ENCODE results near the gene ADGRG1. TPM values are rescaled to one million over a fixed set of nuclear protein-coding genes. Genes with fewer than 3 reads are reported as not detected.
"Not testable (repeated sequence)": the region's sequence is repeated elsewhere in the genome, so short reads cannot be mapped to it uniquely, and the experiment has no call there.

The ADGRG1 gene
- polyA plus RNA-seq, 3 donors = 35.8 to 51.4 (median 38.6) TPM

- no peak overlapping the region for H3K27ac ChIP-seq (ENCODE audit: low read depth, low read length)
- 65 to 90% (median 72%) methylated on average over 12 of the region's 12 CpGs for WGBS, 3 donors
Measured at GRCh38 chr16:57669476-57670162, 41.2 kb downstream of the ADGRG1 start.

GRCh38 chr16:57670196-57670595 lies 41.8 kb downstream of the ADGRG1 start:
- WGBS, 3 donors = 30 to 75% (median 46%) methylated on average over 4 of the region's 4 CpGs
- no peak overlapping the region for H3K27ac ChIP-seq (ENCODE audit: low read depth, low read length)

DNA sequence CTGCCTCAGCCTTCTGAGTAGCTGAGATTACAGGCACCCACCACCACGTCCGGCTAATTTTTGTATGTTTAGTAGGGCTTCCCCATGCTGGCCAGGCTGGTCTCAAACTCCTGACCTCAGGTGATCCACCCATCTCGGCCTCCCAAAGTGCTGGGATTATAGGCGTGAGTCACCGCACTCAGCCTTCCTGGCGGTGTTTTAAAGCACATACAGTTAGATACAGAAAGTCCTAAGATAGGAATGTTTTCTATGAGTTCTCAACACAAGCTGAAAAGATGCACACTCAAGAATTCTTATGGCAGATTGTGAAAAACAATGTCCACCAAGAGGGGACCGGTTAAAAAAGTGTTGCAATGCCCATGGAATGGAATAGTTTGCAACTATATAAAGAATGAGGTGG lies 43.0 kb downstream of the ADGRG1 start:
- WGBS, 3 donors = 75 to 91% (median 79%) methylated on average over 7 of the region's 7 CpGs
- not testable (repeated sequence) for H3K27ac ChIP-seq (ENCODE audit: low read depth, low read length)

DNA sequence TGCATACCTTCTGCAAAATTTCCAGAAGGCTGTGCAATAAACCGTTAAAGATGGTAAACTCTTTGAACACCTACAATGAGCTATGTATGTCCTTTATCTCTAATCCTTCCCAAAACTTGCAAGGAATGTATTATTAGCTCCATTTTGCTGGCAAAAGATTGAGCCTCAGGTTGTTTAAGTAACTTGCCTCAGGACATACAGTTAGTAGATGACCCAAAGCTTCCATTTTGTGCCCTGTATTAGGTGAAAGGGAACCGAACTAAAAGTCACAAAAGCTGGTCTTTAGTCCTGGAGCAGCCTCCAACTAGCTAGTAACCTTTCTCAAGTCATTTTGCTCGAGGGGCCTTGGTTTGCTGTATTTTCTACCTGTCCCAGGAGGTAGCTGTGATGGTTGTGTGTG lies 44.0 kb downstream of the ADGRG1 start:
- H3K27ac ChIP-seq (ENCODE audit: low read depth, low read length) = no peak overlapping the region
- WGBS, 3 donors = 76 to 78% (median 76%) methylated on average over 3 of the region's 3 CpGs

GRCh38 chr16:57672824-57673223 lies 44.4 kb downstream of the ADGRG1 start:
- 88 to 94% (median 94%) methylated on average over 2 of the region's 2 CpGs for WGBS, 3 donors
- H3K27ac ChIP-seq (ENCODE audit: low read depth, low read length) = no peak overlapping the region

GRCh38 chr16:57675741-57676551 lies 47.5 kb downstream of the ADGRG1 start:
- WGBS, 3 donors = 32 to 74% (median 39%) methylated on average over 12 of the region's 12 CpGs
- no peak overlapping the region for H3K27ac ChIP-seq (ENCODE audit: low read depth, low read length)

GRCh38 chr16:57676553-57677085 lies 48.2 kb downstream of the ADGRG1 start:
- 75 to 80% (median 79%) methylated on average over 4 of the region's 4 CpGs for WGBS, 3 donors
- H3K27ac ChIP-seq (ENCODE audit: low read depth, low read length) = no peak overlapping the region

DNA sequence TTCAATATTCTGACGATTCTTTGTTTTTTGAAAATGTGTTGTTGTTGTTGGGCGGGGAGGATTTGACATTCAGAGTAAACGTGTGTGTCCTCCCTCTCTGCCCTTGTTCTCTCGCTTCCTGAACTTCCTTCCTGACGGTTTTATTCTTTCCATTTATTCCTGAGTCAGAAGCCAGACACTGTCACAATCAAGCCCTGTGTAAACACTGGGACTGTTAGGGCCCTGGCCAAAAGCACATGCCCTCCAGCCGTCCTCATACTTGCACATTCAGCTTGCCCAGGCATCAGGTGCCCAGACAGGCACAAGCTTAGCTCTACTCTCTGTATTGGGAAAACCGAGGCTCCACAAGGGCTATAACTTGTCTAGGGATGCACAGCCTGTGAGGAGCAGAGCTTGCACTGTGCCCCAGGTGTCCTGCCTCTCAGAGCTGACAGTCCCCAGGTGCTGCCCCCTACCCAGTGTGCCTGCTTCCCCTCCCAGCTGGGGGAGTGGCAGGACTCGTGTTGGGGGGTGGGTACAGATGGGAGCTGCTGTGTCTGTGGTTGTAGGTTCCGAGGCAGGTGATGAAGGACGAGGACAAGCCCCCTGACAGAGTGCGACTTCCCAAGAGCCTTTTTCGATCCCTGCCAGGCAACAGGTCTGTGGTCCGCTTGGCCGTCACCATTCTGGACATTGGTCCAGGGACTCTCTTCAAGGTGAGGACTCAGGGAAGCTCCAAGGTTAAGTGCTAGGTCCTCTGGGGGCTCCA lies 49.4 kb downstream of the ADGRG1 start:
- H3K27ac ChIP-seq (ENCODE audit: low read depth, low read length) = no peak overlapping the region
- WGBS, 3 donors = 49 to 66% (median 60%) methylated on average over 14 of the region's 14 CpGs

GRCh38 chr16:57679016-57679415 lies 50.6 kb downstream of the ADGRG1 start:
- 90 to 93% (median 91%) methylated on average over 11 to 12 of the region's 12 CpGs for WGBS, 3 donors
- no peak overlapping the region for H3K27ac ChIP-seq (ENCODE audit: low read depth, low read length)

GRCh38 chr16:57679767-57680482 lies 51.5 kb downstream of the ADGRG1 start:
- no peak overlapping the region for H3K27ac ChIP-seq (ENCODE audit: low read depth, low read length)
- WGBS, 3 donors = 60 to 90% (median 63%) methylated on average over 7 of the region's 7 CpGs

GRCh38 chr16:57680842-57681375 lies 52.5 kb downstream of the ADGRG1 start:
- H3K27ac ChIP-seq (ENCODE audit: low read depth, low read length) = no peak overlapping the region
- 53 to 86% (median 56%) methylated on average over 5 of the region's 5 CpGs for WGBS, 3 donors

DNA sequence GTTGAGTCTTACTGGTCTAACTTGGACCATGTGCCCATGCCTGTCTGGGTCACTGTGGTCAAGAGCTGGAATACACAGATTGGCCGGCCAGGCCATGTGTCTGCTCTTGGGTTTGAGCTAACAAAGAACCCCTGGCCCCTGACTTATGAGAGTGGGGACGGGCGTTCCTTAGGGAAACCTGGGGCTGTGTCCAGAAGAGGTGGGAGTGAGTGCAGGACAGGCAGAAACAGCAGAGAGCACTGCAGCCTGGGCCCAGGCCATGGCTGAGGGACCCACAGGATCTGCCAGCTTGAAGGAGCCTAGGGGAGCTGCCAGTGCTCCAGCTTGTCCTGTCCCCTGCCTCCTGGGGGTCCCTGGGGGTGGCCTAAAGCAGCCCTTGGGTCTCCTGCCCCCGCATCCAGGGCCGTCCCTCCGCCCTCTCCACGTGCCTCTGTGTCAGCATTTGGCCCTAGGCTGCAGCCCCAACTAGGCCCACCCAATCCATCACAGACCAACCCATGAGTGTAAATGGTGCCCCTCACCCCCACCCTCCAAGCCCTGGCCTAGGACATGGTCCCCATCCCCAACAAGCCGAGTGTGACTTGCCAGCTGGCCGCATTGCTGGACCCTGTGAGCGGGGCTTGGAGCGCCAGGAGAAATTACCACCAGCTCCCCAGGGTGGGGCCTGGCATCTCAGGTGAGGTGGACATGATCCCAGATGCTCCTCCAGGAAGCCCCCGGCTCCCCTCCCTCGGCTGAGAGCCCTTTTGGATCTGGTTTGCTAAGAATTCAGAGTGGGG lies 53.7 kb downstream of the ADGRG1 start:
- whole genome bisulfite sequencing, 3 donors = 89 to 95% (median 92%) methylated on average over 13 of the region's 13 CpGs

DNA sequence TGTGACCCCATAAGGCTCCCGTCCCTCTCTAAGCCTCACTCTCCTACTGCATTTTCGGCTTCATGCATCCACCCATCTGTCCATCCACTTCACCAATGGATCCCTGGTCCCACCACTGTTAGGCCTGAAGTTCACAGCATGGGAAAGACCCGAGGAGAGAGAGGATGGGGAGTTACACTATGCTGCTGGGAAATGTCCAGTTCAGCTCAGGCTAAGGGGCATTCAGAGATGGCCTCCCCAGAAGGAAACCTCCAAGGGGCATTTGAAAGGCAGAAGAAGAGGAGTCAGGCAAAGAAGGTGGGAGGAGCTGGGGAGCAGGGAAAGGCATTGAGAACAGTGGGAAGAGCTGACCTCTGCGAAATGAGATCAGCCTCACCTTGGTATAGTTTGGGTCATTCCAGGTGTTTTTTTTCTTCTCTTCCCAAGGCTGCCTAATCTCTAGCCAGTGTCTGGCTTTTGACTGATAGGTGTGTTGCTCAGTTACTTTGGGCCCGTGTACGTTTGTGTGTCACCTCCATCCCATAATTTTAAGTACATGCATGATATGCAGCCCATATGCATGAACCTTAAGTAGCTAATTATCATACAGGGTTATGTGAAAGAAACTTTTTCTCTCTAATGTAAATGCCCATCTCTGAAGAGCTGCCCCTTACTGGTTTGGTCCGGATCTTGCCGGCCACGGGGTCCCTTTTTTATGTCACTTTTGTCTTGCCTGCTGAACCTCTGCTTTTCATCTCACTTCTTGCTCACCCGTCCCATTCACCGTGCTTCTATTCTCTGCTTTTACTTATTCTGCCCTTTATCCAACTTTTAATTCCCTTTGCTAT lies 54.6 kb downstream of the ADGRG1 start:
- 78 to 90% (median 88%) methylated on average over 11 of the region's 11 CpGs for WGBS, 3 donors
- H3K27ac ChIP-seq (ENCODE audit: low read depth, low read length) = no peak overlapping the region

More for the DNA sequence above, 53.7 kb downstream of the ADGRG1 start:
- no peak overlapping the region for H3K27ac ChIP-seq (ENCODE audit: low read depth, low read length)

DNA sequence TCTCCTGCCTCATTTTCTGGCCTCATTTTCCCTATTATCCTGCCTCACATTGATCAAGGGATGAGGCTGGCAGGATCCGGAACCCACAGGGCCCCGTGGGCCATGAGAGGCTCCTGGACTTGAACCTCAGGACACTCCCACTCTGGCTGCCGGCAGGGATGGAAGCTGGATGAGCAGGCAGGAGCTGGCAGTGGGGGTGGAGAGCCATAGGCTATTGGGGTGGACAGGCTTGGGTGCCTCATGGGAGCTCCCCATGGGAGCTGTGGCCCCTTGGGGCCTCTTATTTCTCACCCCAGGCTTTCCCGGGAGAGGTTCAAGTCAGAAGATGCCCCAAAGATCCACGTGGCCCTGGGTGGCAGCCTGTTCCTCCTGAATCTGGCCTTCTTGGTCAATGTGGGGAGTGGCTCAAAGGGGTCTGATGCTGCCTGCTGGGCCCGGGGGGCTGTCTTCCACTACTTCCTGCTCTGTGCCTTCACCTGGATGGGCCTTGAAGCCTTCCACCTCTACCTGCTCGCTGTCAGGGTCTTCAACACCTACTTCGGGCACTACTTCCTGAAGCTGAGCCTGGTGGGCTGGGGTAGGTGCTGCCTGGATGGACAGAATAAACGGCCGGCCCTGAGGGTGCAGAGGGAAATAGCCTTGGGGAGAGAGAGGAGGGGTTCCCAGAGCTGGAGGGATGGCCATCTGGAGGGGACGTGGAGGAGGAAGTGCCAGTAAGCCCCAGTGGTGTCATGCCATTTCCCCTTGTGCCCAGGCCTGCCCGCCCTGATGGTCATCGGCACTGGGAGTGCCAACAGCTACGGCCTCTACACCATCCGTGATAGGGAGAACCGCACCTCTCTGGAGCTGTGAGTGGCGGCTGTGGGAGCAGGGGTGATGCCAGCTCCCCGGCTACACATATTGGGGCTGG lies 55.5 kb downstream of the ADGRG1 start:
- 78 to 89% (median 80%) methylated on average over 18 of the region's 18 CpGs for WGBS, 3 donors
- H3K27ac ChIP-seq (ENCODE audit: low read depth, low read length) = no peak overlapping the region

- no peak overlapping the region for H3K27ac ChIP-seq (ENCODE audit: low read depth, low read length)
- WGBS, 3 donors = 98% methylated on average over 8 of the region's 8 CpGs
Measured at GRCh38 chr16:57684626-57685358, 56.4 kb downstream of the ADGRG1 start.

Data from adipose tissue (tissue), 3 donors.